Measurements from ENCODE around the gene LGALS7.
"Not testable (repeated sequence)": the region's sequence is repeated elsewhere in the genome, so short reads cannot be mapped to it uniquely, and the experiment has no call there.

Gene LGALS7

DNA sequence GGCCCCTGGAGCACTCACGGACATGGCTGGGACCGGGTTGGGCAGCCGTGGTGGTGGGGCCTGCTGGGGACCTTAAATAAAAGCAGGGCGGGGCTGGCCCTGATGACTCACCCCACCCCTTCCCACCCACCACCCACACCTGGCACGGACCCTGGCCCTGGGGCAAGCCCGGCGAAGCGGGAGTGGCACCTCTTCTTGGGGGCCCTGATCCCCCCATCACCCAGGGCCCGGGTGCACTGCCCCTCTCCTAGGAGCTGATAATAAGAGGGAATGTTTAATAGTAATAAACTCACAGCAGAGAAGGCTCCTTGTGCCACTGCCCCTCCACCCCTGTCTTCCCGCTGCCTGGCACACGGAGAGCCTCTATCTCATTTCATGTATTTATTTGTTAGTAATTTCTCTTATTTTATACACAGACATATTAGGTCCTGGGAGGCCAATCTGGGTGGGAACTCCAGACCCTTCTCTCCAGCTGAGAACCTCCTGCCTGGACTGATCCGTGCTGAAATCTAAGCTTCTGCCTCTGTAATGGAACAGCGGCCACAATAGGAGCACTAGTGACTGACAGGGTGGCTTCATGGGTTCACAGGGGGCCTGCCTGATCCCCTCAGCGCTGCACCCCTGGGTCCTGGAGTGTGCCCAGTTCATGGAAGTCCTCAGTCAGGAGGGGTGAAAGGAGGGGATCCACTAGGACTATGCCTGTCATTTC lies at the start of gene LGALS7:
Gene LGALS7, minus strand, starts transcription at position 49 of the 709 bp plus-strand sequence. Its CDS starts 25 bp downstream, at position 24.
- no peak for DNase-seq

DNA sequence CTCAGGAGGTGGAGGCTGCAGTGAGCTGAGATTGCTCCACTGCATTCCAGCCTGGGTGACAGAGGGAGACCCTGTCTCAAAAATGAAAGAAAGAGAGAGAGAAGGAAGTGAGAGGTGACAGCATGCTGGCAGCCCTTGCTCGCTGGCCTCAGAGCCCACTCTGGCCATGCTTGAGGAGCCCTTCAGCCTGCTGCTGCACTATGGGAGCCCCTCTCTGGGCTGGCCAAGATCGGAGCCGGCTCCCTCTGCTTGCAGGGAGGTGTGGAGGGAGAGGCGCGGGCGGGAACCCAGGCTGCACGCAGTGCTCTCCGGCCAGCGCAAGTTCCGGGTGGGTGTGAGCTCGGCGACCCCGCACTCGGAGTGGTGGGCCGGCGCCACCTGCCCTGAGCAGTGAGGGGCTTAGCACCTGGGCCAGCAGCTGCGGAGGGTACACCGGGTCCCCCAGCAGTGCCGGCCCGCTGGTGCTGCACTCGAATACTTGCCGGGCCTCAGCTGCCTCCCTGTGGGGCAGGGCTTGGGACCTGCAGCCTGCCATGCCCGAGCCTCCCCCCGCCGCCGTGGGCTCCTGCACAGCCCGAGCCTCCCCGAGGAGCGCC lies 48.0 kb upstream of the LGALS7 start:
- not testable (repeated sequence) for DNase-seq

DNA sequence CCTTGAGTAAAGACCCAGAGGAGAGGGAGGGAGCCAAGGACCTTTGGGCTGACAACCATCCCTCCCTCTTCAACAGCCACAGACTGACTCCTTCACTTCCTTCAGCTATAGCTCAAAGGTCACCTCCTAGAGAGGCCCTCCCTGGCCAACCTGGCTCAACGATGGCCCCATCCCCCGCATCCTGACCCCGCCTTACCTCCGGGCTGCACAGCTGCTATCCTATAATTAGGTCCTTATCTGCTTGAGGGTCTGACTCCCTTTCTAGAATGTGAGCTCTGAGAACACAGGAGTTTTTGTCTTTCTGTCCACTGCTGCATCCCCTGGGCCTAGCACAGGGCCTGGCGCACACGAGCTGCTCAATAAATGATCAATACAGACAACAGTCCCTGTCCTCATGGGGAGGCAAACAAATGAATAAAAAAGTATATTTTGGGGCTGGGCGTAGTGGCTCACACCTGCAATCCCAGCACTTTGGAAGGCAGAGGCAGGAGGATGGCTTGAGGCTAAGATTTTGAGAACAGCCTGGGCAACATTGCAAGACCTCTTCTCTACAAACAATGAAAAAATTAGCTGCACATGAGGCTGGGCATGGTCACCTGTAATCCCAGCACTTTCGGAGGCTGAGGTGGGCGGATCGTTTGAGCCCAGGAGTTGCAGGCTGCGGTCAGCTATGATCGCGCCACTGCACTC lies 46.1 kb upstream of the LGALS7 start:
- no peak for DNase-seq

DNA sequence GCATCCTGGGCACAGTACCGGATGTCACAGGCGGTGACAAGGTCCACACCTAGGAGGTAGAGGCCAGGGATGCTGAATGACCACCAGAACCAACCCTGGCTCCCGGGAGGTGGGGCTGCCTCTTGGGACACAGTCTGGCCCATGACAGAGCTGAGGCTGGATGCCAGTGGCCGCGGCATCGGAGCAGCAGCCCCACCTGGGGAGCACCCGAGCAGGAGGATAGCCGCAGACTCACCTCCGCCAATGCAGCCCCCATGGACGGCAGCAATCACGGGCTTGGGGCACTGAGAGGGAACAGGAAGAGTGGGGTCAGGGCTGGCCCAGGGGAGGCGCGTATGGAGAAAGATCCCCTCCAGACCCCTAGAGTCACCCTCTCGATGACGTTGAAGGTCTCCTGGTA lies 43.8 kb upstream of the LGALS7 start:
- DNase-seq = no peak

DNA sequence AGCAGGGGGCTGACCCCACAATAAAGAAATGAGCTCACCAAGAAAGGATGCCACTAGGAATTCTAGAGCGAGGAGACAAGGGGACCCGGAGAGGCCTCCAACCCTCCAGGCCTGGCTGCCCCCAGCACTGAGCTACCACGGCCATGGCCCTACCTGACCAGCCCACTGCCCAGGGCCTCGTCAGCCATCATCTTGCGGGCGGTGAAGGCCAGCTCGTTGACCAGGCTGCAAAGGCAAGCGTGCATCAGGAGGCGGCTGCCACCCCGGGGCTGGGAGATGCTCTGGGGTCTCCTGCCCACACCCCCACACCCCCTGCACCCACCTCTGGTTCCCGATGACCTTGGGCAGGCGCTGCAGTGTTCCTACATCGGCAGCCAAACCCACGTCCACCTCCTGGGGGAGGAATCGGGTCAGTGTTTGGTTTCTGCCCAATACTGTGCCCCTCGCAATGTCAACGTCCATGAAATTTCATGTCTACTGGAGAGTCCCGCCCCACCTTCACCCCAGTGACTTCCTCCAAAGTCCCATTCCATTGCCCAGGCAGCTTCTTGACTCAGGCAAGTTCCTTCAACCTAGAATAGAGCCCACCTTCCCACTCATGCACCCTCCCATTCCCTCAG lies 42.9 kb upstream of the LGALS7 start:
- no peak for DNase-seq

DNA sequence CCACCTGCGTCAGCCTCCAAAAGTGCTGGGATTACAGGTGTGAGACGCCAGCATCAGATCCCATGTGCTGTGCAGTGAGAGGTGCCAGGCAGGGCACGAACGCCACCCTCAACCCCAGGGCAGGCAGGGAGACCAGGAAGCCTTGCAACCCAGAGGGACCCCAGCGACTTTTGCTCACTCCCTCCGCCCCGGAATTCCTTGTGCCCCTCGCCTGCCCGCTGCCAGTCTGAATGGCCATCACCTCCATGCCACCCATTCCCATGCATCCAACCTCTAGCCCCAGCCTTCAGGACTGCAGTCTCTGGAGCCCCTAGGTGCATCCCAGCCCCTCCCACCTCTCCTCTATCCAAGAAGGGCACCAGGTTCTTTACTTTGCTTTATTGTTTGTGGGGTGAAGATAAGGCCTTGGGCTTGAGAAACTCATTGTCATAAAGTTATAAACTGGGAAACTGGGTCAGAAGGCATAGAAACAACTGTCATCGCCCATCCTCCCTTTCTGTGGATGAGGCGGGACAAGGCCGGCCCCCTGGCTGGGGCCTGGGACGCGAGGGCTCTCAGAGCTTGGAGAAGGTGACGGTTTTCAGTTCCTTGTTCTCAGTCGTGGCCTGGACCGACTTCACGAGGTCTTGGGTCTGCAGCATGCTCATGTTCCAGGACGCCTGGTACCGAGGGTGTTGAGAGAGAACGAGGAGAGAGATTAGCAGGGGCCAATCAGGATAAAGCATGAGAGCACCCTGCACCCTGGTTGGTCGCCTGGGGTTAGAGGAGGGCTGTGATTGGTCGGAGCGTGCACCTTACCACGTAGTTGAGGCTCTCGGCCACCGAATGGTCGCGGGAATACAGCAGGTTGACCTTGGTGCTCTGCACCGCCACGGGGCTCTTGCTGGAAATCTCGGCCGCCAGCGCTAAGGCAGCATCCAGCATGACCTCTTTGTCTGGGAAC lies 42.0 kb upstream of the LGALS7 start:
- DNase-seq = no peak

DNA sequence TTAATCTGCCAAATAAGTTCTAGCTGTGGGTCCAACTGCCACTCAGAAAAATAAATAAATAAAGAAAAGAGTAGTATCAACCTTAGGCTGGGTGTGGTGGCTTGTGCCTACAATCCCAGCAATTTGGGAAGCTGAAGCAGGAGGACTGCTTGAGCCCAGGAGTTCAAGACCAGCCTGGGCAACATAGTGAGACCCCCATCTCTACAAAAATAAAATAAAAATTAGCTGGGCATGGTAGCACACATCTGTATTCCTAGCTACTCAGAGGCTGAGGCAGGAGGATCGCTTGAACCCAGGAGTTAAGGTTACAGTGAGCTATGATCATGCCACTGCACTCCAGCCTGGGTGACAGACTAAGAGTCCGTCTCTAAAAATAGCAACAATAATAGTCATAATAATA lies 40.6 kb upstream of the LGALS7 start:
- not testable (repeated sequence) for DNase-seq

DNA sequence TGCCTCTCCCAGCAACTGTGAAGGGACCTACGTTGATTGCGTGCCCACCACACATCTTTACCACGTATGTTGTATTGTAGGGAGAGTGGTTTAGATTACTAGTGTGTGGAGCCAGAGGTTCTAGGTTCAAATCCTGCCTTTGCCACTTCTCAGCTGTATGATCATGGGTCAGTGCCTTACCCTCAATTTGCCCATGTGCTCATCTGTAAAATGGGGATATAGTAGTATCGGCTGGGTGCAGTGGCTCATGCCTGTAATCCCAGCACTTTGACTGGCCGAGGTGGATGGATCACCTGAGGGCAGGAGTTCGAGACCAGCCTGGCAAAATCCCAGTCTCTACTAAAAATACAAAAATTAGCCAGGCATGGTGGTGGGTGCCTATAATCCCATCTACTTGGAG lies 40.0 kb upstream of the LGALS7 start:
- no peak for DNase-seq

DNA sequence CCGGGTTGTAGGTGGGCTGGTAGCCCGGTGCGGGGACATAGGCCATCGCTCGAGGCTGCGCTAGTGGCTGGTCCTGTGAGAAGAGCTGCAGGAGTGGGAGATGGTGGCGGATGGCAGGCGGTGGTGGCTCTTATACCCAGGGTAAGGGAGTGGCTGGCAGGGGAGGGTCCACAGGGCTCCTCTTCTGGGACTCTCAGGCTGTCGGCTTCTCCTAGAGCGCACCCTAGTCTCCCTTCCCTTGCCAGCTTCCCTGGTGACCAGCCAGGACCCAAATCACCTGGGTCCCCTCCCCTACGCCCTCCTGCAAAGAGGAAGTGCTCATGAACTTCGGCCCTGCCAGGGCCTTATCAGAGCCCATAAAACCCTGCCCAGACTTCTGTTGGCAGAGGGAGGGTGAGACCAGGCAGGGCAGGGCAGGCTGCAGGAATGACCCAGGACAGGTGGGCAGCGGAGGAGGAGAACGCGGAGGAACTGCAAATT lies 39.6 kb upstream of the LGALS7 start, which contains the start of gene LGALS4:
Gene LGALS4, minus strand, starts transcription at position 105 of the 480 bp plus-strand sequence. Its CDS starts 59 bp downstream, at position 46.
- no peak for DNase-seq

DNA sequence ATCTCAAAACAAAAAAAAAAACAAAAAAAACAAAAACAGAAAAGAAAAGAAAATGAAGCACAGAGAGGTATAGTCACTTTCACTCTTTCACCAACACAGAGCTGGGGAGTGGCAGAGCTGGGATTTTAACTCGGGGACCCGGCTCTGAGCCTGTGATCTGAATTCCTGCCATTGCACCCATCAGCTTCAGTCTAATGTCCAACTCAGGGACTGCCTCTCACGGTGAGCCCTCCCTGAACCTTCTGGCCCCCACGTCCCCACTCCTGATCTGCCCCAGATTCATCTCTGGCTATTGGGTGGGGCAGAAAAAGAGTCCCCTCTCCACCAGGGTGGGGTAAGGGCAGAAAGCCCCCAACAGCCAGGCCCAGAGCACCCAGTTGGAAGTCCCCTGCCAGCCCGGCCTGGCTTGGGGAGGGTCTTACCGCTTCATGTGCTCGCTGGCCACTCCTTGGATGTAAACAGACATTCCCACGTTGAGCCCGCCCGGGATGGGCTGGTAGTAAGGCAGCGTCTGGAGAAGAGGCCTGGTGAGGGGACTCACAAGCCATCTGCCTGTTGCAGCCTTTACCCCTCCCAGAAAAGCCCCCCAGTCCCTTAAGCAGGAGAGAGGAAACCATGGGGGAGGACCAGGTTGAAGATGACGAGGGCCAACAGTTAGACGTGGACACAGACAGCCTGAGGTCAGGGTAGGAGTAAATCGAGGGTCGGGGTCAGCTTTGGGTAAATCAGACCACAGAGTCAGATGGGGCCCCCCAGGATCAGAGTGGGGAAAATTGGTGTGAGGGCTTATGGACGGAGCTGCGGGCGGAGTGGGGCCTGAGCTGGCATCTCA lies 38.9 kb upstream of the LGALS7 start:
- DNase-seq = no peak

DNA sequence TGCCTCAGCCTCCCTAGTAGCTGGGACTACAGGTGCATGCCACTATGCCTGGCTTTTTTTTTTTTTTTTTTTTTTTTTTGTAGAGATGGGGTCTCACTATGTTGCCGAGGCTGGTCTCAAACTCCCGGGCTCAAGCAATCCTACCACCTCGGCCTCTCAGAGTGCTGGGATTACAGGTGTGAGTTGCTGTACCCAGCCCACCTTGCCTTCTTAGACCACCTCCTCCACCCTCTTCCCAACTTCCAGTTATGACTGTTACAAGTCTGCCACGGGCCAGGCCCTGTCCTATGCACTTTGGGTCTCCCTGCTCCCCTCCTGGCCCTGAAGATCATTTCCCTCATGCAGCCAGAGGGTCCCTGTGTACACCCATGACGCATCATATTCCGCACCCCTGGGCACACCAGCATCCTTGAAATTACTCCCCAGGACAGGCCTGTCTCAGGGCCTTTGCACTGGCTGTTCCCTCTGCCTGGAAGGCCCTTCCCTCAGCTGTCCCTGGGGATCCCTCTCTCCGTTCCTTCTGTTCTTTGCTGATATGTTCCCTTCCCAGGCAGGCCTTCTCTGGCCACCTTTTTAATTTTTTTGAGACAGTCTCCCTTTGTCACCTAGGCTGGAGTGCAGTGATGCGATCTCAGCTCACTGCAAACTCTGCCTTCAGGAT lies 36.4 kb upstream of the LGALS7 start:
- no peak for DNase-seq

DNA sequence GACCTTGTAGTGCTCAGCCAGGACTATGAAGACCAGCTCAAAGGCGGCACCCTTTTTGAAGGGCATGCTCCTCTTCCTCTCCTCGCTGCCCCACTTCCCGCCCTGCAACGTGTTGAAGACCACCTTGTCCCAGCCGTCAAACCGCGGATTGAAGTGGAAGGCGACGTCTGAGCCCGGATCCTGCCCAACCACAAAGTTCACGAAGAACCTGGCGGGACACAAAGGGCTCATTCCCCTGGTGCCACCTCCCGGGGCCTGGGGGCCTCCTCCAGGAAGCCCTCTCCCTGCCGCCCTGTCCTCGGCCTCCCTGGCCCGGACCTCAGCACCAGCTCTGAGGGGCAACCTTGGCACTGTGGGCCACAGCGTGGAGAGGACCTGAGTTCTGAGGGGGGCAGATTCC lies 35.4 kb upstream of the LGALS7 start:
- DNase-seq = no peak

DNA sequence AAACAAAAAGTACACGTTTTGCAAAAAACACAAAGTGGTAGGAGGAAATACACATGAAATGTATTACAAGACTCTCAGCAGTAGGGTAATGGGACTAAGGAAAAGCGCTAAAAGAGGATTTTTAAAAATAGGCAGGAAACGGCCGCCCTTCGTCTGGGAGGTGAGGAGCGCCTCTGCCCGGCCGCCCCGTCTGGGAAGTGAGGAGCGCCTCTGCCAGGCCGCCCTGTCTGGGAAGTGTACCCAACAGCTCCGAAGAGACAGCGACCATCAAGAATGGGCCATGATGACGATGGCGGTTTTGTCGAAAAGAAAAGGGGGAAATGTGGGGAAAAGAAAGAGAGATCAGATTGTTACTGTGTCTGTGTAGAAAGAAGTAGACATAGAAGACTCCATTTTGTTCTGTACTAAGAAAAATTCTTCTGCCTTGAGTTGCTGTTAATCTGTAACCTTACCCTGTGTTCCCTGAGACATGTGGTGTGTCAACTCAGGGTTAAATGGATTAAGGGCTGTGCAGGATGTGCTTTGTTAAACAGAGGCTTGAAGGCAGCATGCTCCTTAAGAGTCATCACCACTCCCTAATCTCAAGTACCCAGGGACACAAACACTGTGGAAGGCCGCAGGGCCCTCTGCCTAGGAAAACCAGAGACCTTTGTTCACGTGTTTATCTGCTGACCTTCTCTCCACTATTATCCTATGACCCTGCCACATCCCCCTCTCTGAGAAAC lies 34.2 kb upstream of the LGALS7 start:
- not testable (repeated sequence) for DNase-seq

DNA sequence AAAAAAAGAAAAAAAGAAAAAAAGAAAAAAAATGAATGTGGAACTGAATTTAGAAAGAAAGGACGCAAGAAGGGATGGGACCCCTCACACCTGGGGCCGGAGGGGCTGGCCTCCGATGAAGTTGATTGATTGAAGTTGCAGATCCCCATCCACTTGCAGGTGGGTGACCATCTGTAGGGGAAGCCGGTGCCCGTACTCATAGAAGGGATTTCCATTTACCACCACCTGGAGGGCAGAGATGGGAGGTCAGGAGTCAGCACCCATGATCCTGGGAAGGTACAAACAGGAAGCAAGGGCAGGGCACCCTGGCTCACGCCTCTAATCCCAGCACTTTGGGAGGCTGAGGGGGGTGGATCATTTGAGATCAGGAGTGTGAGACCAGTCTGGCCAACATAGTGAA lies 33.1 kb upstream of the LGALS7 start:
- no peak for DNase-seq

DNA sequence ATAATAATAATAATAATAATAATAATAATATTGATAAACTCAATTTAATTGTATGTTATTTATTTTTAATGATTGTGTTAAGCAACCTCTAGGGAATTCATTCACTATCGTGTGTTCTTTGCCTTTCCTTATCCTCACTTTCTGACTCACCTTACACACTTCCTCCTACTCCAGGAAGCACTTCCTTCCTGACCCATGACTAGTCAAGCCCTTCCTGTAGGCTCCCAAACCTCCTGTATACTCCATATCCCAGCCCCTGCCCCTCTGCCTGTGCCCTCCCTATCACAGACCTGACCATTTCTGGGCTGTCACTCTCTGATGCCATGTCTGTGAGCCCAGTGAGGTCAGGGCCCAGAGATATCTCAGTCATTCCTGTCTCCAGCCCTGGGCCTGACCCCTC lies 31.9 kb upstream of the LGALS7 start:
- DNase-seq = no peak

DNA sequence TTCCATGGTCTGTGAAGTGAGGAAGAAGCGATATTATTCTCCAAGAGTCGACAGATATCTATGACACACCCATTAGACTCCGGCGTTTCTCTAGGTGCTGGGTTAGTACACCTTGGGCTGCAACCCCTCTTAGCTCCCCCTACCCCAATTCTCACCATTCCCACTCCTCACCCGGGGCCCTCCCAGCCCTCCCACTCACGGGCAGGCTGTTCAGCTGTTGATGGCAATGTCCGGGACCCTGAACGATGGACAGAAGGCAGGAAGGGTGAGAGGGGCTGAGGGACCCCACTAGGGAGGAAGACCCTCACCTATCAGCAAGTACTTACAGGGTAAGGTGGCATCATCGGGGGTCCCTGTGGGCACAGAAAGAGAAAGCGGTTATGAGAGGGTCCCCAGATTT lies 30.2 kb upstream of the LGALS7 start:
- no peak for DNase-seq

DNA sequence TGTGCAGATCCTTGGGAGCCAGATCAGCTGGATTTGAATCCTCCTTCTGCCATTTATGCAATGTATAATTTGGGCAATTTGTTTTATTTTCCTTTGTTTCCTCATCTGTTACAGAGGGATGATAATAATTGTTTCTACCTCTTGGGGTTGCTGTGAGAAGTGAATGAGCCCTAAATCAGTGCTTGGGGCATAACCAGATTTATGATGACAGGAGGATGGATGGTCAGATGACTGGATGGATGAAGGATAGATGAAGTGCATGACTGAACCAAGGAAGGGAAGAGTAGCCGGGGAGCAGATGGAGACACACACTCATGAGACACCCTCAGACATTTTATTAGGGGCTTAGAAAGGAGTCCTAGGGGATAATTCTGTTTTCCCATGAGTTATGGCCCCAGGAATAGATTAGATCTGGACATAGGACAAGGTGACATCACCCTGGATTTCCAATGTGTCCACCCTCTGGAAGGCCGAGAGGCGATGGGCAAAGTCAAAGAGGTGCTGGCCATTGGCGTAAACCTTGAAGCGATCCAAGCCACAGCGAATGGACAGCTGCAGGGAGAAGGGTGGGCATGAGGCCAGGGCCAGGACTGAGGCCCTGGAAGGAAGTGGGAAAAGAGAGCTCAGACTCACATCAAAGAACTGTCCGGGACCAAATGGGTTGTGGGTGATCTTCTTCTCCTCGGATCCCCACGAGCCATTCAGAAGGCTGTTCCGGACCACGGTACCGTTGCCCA lies 28.2 kb upstream of the LGALS7 start:
- DNase-seq = no peak

DNA sequence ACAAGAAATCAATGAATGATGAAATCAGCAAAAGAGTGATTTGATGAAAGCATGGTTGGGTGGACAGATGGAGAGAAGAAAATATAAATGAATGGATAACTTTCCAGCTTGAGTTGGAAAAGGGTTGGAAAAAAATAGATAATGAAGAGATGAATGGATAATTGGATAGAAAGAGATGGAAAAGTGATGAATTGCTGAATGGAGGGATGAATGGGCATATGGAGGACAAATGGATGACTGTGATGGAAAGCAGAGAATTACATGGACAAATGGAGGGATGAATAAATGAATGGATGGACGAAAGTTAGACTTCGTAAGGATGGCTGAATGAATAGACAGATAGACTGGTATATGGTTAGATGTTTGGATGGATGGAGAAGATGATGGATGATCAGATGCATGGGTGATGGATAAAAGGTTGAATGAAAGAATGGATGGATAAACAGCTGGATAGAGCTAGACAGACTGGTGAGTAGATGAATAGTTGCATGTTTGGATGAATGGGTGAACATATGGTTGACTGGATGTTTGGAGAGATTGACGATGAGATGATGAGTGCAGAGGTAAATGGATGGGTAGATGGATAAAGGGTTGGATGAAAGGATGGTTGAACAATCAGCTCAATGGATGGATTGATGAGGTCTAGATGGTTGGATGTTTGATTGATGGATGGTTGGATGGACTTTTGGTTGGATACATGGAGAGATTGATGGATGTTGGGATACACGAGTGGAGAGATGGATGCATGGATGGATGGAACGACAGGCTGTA lies 27.4 kb upstream of the LGALS7 start:
- DNase-seq = no peak

DNA sequence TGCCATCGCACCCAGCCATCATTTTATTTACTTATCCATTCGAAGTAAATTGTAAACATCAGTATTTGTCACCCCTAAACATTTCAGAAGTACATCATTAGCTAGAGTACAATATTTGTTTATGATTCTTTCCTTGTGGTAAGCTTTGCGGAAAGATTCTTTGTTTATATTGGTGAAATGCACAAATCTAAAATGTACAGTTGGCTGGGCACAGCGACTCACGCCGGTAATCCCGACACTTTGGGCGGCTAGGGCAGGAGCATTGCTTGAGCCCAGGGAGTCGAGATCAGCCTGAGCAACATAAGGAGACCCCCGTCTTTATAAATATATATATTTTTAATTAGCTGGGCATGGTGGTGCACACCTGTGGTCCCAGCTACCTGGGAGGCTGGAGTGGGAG lies 25.8 kb upstream of the LGALS7 start:
- DNase-seq = no peak
